ENCODE data around the gene FOXO6.

FOXO6 gene

GRCh38 chr1:41368366-41368765, 7.1 kb downstream of the FOXO6 start:
- no peak for DNase-seq

GRCh38 chr1:41368801-41369200, 7.6 kb downstream of the FOXO6 start:
- DNase-seq, result no peak

- no peak for DNase-seq
These were observed 8.3 kb downstream of the FOXO6 start for GRCh38 chr1:41369531-41369930.

- no peak for DNase-seq
These were observed 9.0 kb downstream of the FOXO6 start for GRCh38 chr1:41370225-41370624.

GRCh38 chr1:41370756-41371420, 9.7 kb downstream of the FOXO6 start:
- no peak for DNase-seq

- peak; percentile 93 for DNase-seq
These were observed 10.7 kb downstream of the FOXO6 start for GRCh38 chr1:41371630-41372599.

- no peak for DNase-seq
These were observed 11.4 kb downstream of the FOXO6 start for GRCh38 chr1:41372600-41372993.

- no peak for DNase-seq
These were observed 12.1 kb downstream of the FOXO6 start for GRCh38 chr1:41373373-41373772.

GRCh38 chr1:41374711-41375110, 13.5 kb downstream of the FOXO6 start:
- DNase-seq, result no peak

GRCh38 chr1:41377397-41377796, 16.2 kb downstream of the FOXO6 start:
- DNase-seq, result no peak

GRCh38 chr1:41378222-41378621, 17.0 kb downstream of the FOXO6 start:
- DNase-seq, result no peak

- DNase-seq, result no peak
These were observed 17.9 kb downstream of the FOXO6 start for GRCh38 chr1:41378999-41379737.

GRCh38 chr1:41379738-41380130, 18.5 kb downstream of the FOXO6 start:
- DNase-seq, result no peak

GRCh38 chr1:41380195-41380594, 19.0 kb downstream of the FOXO6 start:
- DNase-seq, result no peak

- DNase-seq, result no peak
These were observed 19.9 kb downstream of the FOXO6 start for GRCh38 chr1:41380979-41381691.

- no peak for DNase-seq
These were observed 20.7 kb downstream of the FOXO6 start for GRCh38 chr1:41381692-41382479.

GRCh38 chr1:41382480-41383090, 21.4 kb downstream of the FOXO6 start:
- no peak for DNase-seq

GRCh38 chr1:41383094-41383852, 22.0 kb downstream of the FOXO6 start:
- DNase-seq, result no peak

GRCh38 chr1:41384579-41384978, 23.3 kb downstream of the FOXO6 start:
- DNase-seq, result no peak

- DNase-seq, result no peak
These were observed 24.4 kb downstream of the FOXO6 start for GRCh38 chr1:41385398-41386195.

Data from NCI-H526 treated with DMSO at 0.1 percent for 48 hours (cell line).